Neuronal stem cell (in vitro differentiated cells): ENCODE data around the gene MRPS35.
"Not testable (repeated sequence)": the region's sequence is repeated elsewhere in the genome, so short reads cannot be mapped to it uniquely, and the experiment has no call there.

Experiments
- DNase-seq: peaks from one replicate; pipeline ENCODE4 v3.0.0-alpha.2; 2013; ENCODE audit warnings: low spot score
- H2AFZ ChIP-seq: one replicate; pipeline ENCODE4 v1.6.1; 2013; ENCODE audit warnings: mild to moderate bottlenecking, low read length, inconsistent platforms
- H2AK5ac ChIP-seq: 2 replicates; pipeline ENCODE4 v1.6.1; 2013; ENCODE audit warnings: low read depth, mild to moderate bottlenecking, inconsistent platforms, low read length, moderate library complexity, mixed read lengths
- H2BK120ac ChIP-seq: 2 replicates; pipeline ENCODE4 v1.6.1; 2013; ENCODE audit warnings: low read depth, mild to moderate bottlenecking, inconsistent platforms, low read length, moderate library complexity, mixed read lengths
- H2BK12ac ChIP-seq: one replicate; pipeline ENCODE4 v1.6.1; 2013; ENCODE audit warnings: low read length, inconsistent platforms
- H2BK15ac ChIP-seq: 2 replicates; pipeline ENCODE4 v1.6.1; 2013; ENCODE audit warnings: mild to moderate bottlenecking, low read length, inconsistent platforms, mixed read lengths
- H2BK5ac ChIP-seq: one replicate; pipeline ENCODE4 v1.6.1; 2013; ENCODE audit warnings: inconsistent platforms, mild to moderate bottlenecking, low read length, moderate library complexity
- H3K14ac ChIP-seq: one replicate; pipeline ENCODE4 v1.6.1; 2013; ENCODE audit warnings: low read length, inconsistent platforms
- H3K18ac ChIP-seq: 2 replicates; pipeline ENCODE4 v1.6.1; 2013; ENCODE audit warnings: low read length, inconsistent platforms
- H3K23ac ChIP-seq: 2 replicates; pipeline ENCODE4 v1.6.1; 2013; ENCODE audit warnings: low read depth, mild to moderate bottlenecking, mixed read lengths, low read length, inconsistent platforms; ENCODE audit not compliant: poor library complexity
- H3K27ac ChIP-seq: replicated peaks from 3 replicates; pipeline ENCODE4 v1.5.1; 2013; ENCODE audit warnings: low read length, inconsistent platforms
- H3K27me3 ChIP-seq, 3 experiments: 2 replicates each; pipeline ENCODE4 v1.6.1; 2013; ENCODE audit warnings: low read length in 3 of 3, mild to moderate bottlenecking in 2 of 3, inconsistent platforms in 1 of 3, low read depth in 1 of 3, mixed read lengths in 1 of 3, moderate library complexity in 1 of 3; ENCODE audit not compliant: control insufficient read depth in 3 of 3, insufficient read depth in 3 of 3
- H3K36me3 ChIP-seq, 2 donors: replicated peaks in 1 of 2; 2 replicates each; pipeline ENCODE4 v1.6.1; 2013; ENCODE audit warnings: low read length in 2 of 2; ENCODE audit not compliant: control insufficient read depth in 2 of 2, insufficient read depth in 2 of 2
- H3K4ac ChIP-seq: 2 replicates; pipeline ENCODE4 v1.6.1; 2013; ENCODE audit warnings: inconsistent platforms, mild to moderate bottlenecking, low read length, moderate library complexity
- H3K4me1 ChIP-seq, 2 donors: 1 replicate in 1 of 2; 2 replicates in 1 of 2; pipeline ENCODE4 v1.6.1; 2013; ENCODE audit warnings: low read length in 2 of 2, low read depth in 1 of 2; ENCODE audit not compliant: control insufficient read depth in 2 of 2, insufficient read depth in 1 of 2
- H3K4me2 ChIP-seq: one replicate; pipeline ENCODE4 v1.6.1; 2013; ENCODE audit warnings: mild to moderate bottlenecking, low read length, inconsistent platforms; ENCODE audit not compliant: insufficient read depth, poor library complexity, severe bottlenecking
- H3K4me3 ChIP-seq, 2 donors: 2 replicates each; pipeline ENCODE4 v1.5.1; 2013; ENCODE audit warnings: low read length in 2 of 2, mild to moderate bottlenecking in 2 of 2, inconsistent platforms in 1 of 2, moderate library complexity in 1 of 2
- H3K79me1 ChIP-seq: one replicate; pipeline ENCODE4 v1.6.1; 2013; ENCODE audit warnings: low read depth, mild to moderate bottlenecking, inconsistent platforms, low read length, moderate library complexity
- H3K9ac ChIP-seq: one replicate; pipeline ENCODE4 v1.6.1; 2013; ENCODE audit warnings: mild to moderate bottlenecking, low read depth, low read length, inconsistent platforms; ENCODE audit not compliant: poor library complexity
- H3K9me3 ChIP-seq, 2 donors: replicated peaks in 1 of 2; 2 replicates each; pipeline versions ENCODE3 to v1.6.1; 2013; ENCODE audit warnings: low read length in 2 of 2, mild to moderate bottlenecking in 2 of 2, inconsistent platforms in 1 of 2, low read depth in 1 of 2, mixed read lengths in 1 of 2, moderate library complexity in 1 of 2; ENCODE audit not compliant: control insufficient read depth in 2 of 2, insufficient read depth in 1 of 2
- H4K8ac ChIP-seq: one replicate; pipeline ENCODE4 v1.6.1; 2013; ENCODE audit warnings: low read depth, mild to moderate bottlenecking, inconsistent platforms, low read length, moderate library complexity
- H4K91ac ChIP-seq: one replicate; pipeline ENCODE4 v1.6.1; 2013; ENCODE audit warnings: low read length, low read depth, mild to moderate bottlenecking, inconsistent platforms; ENCODE audit not compliant: poor library complexity
- WGBS, 2 donors: extraction: QIAGEN DNeasy Blood & Tissue Kit; methylation state at CpG; one replicate each; pipeline ENCODE4 v1.1.7; 2013; ENCODE audit warnings: missing lambda C conversion rate in 2 of 2, mixed read lengths in 1 of 2; ENCODE audit not compliant: insufficient read length in 2 of 2, insufficient replicate concordance in 1 of 2; ENCODE audit errors: extremely low coverage in 2 of 2; 5-methylcytosine and 5-hydroxymethylcytosine counted together

Gene MRPS35

DNA sequence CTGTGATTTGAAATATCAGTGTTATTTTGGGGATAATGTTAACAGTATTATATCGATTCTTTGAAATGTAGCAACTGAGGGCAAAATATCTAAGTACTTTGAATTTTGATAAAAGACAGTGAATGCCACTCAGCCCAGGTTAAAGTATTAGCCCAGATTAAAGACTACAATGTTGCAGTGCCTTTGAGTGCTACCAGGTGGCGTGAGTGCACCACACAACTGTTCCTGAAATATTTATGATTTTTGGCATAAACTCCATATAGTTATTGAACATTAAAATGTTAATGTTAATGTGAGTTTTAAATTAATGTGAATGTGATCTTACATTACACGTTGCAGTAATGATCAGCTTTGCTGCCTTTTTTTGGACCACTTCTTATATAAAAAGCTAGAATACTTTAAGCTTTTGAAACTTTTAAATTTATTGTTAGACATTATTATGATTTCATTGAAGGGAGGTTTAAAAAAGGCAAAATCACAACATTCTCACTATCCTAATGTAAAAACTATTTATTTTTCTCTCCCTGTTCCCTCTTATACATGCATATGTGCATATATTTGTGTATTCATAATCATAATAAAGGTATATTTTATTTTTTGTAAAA is 22.5 kb downstream of the MRPS35 start:
- Histone ChIP-seq H3K18ac (no peak overlapping the region), H3K9me3 (no peaks in the 10 kb centered on the region), H3K14ac (no peak overlapping the region), H3K4me2 (no peak overlapping the region), H3K23ac (no peak overlapping the region), H2AK5ac (no peak overlapping the region), H3K4me3 (no peak overlapping the region), H3K27ac (no peak overlapping the region), H3K9ac (no peak overlapping the region), H4K8ac (no peak overlapping the region), H2BK15ac (no peak overlapping the region), H3K4me1 (no peaks in the 10 kb centered on the region), H2BK12ac (no peak overlapping the region), H3K79me1 (no peaks in the 10 kb centered on the region), H2BK5ac (no peak overlapping the region), H3K27me3 (no peaks in the 10 kb centered on the region), H2BK120ac (no peak overlapping the region), H3K4ac (no peak overlapping the region), H3K36me3 (peaks cover 2 to 82% of the 10 kb centered on the region in 2 donors), H2AFZ (no peak overlapping the region), H4K91ac (no peak overlapping the region)
- DNase-seq: no peak
- WGBS, 2 donors: no CpG with 5 or more reads among the region's 3 CpGs

DNA sequence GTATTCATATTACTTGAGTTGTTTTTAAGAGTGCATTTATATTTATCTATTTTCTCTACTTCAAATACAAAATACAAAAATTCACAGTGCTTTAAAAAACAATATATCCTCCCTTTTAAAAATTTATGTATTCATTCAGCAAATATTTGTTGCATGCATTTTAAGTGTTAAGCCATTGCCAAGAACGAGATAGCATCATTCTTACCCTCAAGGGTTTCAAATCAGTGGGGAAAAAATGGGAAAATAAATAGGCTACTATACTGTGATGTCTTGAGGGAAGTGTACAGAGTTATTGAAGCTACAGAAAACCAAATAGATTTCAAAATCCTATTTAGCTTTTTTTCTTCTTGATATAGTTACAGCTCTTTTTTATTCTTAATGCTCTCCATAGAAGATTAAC is 23.2 kb downstream of the MRPS35 start:
- H4K8ac ChIP-seq: no peak overlapping the region
- no peaks in the 10 kb centered on the region for H3K9me3 ChIP-seq
- no peak overlapping the region for H4K91ac ChIP-seq
- H2BK12ac ChIP-seq: no peak overlapping the region
- no peak overlapping the region for H2BK5ac ChIP-seq
- no peak overlapping the region for H3K23ac ChIP-seq
- WGBS, 2 donors: no CpG with 5 or more reads among the region's 1 CpG
- no peak overlapping the region for H3K18ac ChIP-seq
- no peak overlapping the region for H2AK5ac ChIP-seq
- no peaks in the 10 kb centered on the region for H3K27me3 ChIP-seq
- no peak overlapping the region for H3K4me3 ChIP-seq
- H3K27ac ChIP-seq: no peak overlapping the region
- no peak overlapping the region for H2AFZ ChIP-seq
- no peak overlapping the region for H3K14ac ChIP-seq
- H2BK15ac ChIP-seq: no peak overlapping the region
- no peak for DNase-seq
- no peaks in the 10 kb centered on the region for H3K79me1 ChIP-seq
- no peak overlapping the region for H3K9ac ChIP-seq
- no peak overlapping the region for H2BK120ac ChIP-seq
- peaks cover 2 to 82% of the 10 kb centered on the region in 2 donors for H3K36me3 ChIP-seq
- no peak overlapping the region for H3K4ac ChIP-seq
- H3K4me1 ChIP-seq: no peaks in the 10 kb centered on the region
- no peak overlapping the region for H3K4me2 ChIP-seq

DNA sequence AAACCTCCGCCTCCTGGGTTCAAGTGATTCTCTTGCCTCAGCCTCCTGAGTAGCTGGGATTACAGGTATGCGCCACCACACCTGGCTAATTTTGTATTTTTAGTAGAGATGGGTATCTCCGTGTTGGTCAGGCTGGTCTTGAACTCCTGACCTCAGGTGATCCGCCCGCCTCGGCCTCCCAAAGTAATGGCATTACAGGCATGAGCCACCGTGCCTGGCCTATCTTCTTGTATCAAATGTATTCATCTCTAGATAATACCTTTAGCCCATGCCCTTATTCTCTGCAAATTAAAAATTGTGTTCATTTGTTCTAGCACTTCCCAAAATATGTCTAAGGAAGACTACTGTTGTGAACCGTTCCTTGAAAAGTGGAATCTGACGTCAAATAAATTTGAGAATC is 23.7 kb downstream of the MRPS35 start:
- not testable (repeated sequence) for H3K4me3 ChIP-seq, H2AFZ ChIP-seq, H3K18ac ChIP-seq, H3K9ac ChIP-seq, H3K79me1 ChIP-seq, DNase-seq, H3K4ac ChIP-seq, H3K27me3 ChIP-seq, H2BK15ac ChIP-seq, H3K9me3 ChIP-seq, H2BK5ac ChIP-seq, H2BK120ac ChIP-seq, H2AK5ac ChIP-seq, H3K27ac ChIP-seq, H3K23ac ChIP-seq, H4K8ac ChIP-seq, H3K14ac ChIP-seq, H2BK12ac ChIP-seq, H3K4me1 ChIP-seq, H4K91ac ChIP-seq, H3K4me2 ChIP-seq
- no CpG with 5 or more reads among the region's 9 CpGs for WGBS, 2 donors
- H3K36me3 ChIP-seq: peaks cover 2 to 82% of the 10 kb centered on the region in 2 donors

DNA sequence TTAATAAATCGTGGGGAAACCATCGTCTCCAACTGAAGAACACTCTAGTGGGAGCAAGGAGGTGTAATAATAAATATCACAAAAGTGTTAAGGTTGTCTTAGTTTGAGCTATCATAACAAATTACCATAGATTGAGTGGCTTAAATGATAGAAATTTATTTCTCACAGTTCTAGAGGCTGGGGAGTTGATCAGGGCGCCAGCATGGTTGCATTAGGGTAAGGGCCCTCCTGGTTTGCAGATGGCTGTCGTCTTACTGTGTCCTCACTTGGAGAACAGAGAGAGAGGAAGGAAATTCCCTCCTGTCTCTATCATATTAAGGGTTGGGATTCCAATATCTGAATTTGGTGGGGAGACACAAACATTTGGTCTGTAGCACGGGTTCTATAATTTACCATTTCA is 33.0 kb downstream of the MRPS35 start:
- Histone ChIP-seq H3K9ac (no peak overlapping the region), H3K23ac (no peak overlapping the region), H3K14ac (no peak overlapping the region), H4K8ac (no peak overlapping the region), H3K79me1 (no peaks in the 10 kb centered on the region), H3K18ac (no peak overlapping the region), H3K4me1 (no peaks in the 10 kb centered on the region), H3K4me3 (no peak overlapping the region), H3K4ac (no peak overlapping the region), H2BK120ac (no peak overlapping the region), H2AK5ac (no peak overlapping the region), H2AFZ (no peak overlapping the region), H3K27me3 (no peaks in the 10 kb centered on the region), H2BK5ac (no peak overlapping the region), H2BK15ac (no peak overlapping the region), H3K36me3 (peaks cover 4 to 82% of the 10 kb centered on the region in 2 donors), H3K9me3 (no peaks in the 10 kb centered on the region), H3K4me2 (no peak overlapping the region), H2BK12ac (no peak overlapping the region), H4K91ac (no peak overlapping the region), H3K27ac (no peak overlapping the region)
- WGBS, 2 donors: no CpG with 5 or more reads among the region's 5 CpGs
- DNase-seq: no peak
